ENCODE measurements around the gene CDKN2D.

CDKN2D gene

DNA sequence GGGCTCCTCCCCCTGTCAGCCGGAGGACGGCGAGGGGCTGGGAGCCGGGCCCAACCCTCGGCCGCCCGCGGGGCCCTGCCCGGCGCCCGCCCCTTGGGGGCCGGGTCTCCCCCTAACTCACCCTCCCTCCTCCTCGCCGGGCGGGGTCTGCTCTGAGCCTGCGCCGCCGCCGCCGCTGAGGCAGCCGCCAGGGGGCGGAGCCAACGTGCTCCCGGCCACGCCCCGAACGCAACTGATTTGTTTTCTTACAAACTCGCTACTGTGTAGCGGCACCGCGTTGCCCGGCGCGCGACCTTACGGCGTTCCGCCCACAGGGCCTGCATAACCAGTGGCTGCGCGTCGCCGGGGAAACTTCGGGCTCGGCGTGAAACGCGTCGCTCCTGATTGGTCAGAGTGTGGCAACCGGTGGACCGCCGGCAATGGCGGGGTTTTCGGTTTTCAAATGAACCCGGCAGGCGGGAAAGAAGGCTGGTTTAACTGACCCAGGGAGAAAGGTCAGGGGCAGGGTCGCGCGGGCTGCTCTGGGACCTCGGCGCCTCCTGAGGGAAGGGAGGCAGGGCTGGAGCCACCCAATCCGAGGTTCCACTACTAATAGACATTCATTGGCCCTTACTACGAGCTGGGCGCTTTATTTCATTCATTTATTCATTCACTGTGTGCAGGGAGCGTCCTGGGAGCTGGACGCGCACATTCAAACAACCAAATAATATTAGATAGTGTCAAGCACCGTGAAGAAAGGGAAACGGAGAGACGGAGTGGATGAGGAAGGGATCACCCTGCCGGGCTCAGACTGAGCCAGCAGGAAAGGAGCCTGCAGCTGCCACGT, at the start of gene CDKN2D:
CDKN2D (minus strand) TSS at position 154 of the 826 bp plus-strand sequence. CDS start 326 bp downstream, outside the sequence.
- peak; percentile 100 for DNase-seq (ENCODE audit: low read depth in 2 of 2)

DNA sequence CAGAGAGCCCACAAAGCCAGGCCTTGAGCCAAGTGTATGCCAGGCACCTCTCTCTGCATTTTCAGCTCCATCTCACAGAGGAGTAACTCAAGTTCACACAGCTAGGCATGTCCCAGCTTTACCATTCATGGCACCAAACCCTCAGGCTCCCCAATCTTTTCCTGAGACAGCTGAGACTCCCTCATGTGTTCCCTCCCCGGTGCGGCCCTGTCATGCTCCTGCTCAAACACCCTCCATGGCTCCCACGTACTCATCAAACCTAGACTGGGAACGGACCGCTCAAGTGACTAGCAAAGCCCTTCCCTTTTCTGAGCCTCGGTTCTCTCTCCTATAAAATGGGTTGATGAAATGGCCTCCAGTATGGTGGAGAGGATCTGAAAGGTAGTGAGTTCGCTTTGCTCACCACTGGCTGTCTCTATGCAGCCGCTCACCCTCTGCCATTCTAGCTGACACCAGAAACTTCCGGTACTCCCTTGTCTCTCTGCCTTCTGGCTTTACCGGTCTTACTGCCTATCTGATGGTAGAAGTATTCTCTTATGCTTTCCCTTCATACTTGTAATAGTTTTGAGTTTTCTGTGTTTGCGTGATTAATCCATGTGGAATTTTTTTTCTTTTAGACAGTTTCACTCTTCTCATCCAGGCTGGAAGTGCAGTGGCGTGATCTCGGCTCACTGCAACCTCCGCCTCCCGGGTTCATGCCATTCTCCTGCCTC, 48.8 kb upstream of the CDKN2D start:
- no peak for DNase-seq (ENCODE audit: low read depth in 2 of 2)

DNA sequence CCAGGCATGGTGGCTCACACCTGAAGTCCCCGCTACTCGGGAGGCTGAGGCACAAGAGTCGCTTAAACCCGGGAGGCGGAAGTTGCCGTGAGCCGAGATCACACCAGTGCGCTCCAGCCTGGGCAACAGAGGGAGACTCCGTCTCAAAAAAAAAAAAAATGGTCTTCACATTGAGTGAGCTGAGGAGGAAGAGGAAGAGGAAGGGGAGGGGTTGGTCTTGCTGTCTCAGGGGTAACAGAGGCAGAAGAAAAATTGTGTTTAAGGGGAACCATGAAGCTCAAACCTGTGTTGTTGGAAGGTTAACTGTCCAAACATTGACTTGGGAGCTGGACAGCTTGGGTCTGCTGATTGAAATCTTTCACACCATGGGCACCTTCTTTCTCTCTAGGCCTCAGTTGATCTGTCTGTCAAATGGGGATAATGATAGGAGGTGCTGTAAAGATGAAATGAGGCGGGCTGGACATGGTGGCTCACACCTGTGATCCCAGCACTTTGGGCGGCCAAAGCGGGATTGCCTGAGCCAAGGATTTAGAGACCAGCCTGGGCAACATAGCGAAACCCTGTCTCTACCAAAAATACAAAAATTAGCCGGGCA, 46.7 kb upstream of the CDKN2D start:
- DNase-seq (ENCODE audit: low read depth in 2 of 2), result no peak

DNA sequence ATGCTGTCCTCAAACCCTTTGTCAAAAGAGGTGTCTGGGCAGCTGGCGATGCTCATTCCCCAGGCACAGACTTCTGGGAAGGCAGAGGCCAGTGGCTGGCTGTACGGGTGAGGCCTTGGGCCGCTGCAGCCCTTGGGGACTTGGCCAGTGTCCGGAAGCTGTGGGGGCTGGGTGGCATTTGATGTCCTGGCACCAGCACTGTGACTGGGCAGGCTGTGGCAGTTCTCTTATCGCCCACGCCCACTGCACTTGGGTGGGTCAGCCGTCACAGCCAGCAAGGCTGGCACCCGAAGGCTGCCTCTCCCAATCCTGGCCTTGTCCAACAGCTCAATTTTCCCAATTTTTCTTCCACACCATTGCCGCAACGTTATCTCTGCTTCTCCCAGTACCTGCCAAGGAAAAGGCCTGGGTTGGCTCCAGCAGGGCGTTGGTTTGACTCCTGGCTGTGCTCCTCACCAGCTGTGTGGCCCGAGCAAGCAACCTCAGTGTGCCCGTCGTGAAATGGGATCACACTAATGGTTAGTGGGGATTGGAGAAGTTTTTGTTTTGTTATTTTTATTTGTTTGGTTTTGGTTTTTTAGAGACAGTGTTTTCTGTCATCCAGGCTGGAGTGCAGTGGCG, 43.8 kb upstream of the CDKN2D start:
- DNase-seq (ENCODE audit: low read depth in 2 of 2), result no peak

DNA sequence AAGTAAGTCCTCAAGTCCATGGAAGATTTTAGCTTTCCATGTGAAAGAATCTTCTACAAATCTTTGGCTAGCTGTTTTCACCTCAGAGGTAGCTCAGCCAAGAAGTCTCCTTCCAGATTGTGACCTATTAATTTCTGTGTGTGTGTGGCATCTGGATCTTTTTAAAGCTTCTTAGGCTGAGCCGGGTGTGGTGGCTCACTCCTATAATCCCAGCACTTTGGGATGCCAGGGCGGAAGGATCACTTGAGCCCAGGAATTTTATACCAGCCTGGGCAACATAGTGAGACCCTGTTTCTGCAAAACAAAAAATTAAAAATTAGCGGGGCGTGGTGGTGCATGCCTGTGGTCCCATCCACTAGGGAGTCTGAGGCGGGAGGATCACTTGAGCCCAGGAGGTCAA, 43.1 kb upstream of the CDKN2D start:
- no peak for DNase-seq (ENCODE audit: low read depth in 2 of 2)

DNA sequence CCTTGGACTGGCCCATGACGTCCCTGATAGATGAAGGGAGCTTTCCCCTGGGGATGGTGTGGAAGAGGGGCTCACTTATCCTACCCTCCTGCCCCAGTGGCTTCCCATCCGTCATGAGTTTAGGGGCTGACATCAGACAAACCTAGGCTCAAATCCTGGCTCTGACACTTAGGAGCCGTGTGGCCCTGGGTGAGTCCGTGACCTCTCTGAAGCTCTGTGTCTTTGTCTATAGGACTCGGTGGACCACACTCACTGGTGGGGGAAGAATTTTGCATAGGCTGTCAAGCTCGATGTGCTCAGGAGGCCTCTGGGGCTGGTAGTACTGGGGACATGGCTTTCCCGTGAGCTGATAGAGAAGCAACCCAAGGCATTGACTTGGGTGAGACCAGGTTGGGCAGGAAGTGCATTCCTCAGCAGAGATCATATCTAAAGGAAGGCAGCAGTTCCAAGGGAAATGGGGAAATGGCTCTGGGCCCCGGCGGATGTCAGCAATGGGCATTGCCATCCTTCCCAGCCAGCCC, 35.7 kb upstream of the CDKN2D start:
- no peak for DNase-seq (ENCODE audit: low read depth in 2 of 2)

DNA sequence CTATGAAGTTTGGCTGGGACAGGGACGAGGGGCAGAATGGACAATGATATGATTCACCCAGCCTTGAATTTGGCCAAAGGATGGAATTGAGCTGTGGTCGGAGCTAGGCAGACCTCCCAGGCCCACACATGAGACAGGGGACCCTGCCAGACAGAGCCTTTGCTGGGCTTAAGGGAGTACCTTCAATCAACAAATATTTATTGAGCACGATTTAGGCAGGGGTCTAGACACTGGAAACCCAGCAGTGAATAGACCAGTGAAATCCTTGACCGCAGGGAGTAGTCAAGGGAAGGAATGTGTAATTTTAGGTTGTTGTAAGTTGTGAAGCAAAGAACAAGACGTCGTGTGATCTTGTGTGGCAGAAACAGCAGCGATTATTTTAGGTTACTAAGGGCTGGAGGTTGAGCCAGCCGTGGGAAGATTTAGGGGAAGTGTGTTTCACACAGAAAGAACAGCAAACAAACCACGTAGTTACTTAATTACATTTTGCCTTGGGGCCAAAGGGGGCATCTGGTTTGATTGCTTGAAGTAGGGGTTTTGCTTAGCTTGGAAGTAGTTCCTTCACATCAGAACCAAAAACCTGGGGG, 35.2 kb upstream of the CDKN2D start:
- DNase-seq (ENCODE audit: low read depth in 2 of 2), result no peak

DNA sequence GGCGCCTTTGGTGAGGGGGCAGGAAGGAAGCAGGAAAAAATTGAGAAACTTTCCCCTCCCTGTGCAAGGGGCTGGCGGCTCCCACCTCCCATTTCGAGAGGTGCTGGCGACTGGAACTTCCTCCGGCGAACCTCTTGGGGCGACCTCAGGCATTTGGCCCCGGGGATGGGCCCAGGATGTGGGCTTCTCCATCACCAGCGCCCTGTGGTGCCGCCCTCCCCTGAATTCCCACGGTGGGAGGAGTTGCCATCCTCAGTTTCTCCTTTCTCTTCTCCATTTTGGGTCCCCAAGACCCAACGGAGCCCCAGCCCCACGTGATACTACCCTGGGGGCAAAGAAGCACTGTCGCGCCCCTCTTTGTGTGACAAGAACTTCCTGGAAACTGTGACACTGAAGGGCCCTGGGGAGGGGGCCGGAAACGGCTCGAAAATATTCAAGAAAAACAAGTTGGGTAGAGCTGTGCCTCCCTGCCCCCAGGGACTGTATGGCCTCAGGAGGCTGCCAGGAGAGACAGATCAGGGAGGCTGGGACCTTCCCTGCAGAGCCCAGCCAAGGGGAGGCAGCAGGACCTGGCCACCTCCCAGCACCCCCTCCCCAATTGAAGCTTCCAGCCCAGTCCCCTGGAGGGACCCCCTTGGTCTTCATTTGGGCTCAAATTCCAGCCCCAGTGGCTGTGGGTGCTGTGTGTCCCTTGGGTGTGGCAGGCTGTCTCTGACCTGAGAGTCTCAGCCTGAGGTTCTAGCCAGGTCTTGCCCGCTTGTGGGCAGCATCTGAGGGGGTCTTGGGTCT, 34.5 kb upstream of the CDKN2D start:
- peak; percentile 56 to 57 for DNase-seq (ENCODE audit: low read depth in 2 of 2)

DNA sequence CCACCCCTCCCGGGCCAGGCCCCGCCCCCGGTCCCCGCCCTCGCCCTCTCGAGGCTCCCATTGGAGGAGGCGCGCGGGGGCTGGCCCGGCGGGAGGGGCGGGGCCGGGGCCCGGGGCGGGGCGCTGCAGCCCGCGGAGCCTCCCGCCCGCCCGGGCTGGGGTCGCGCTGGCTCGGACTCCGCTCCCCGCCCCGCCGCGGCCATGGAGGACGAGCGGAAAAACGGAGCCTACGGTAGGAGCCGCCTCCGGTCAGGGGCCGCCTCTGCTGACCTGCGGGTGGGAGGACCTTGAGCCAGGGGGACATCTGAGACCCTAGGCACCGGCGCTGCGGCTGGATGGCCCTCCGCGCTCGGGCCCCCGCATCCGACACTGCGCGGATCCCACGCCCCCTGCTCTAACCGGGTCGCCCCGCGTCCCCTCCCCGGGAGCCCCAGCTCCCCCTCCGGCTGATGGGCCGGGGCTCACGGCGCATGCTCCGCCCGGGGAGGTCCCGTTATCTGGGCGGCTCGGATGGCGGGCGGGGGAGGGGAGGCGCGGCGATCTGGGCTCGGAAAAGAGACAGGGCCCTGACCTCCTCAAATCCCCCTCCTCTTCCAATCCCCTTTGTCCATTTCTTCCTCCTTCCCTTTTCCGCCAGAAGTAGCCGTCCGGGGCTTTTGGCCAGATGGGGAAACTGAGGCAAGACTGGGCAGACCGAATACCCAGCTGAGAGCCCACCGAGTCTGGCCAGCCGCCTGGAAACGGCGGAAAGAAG, 33.7 kb upstream of the CDKN2D start:
- peak; percentile 87 to 89 for DNase-seq (ENCODE audit: low read depth in 2 of 2)

DNA sequence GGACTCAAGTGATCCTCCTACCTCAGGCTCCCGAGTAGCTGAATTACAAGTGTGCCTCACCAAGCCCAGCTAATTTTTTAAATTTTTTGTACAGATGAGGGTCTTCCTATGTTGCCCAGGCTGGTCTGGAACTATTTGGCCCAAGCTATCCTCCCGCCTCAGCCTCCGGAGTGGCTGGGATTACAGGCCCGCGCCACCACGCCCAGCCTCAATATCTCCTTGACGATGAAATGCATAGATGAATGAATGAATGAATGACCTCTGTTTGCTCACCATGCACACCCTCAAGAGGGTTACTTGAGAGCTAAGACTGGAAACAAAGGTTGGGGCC, 33.2 kb upstream of the CDKN2D start:
- DNase-seq (ENCODE audit: low read depth in 2 of 2), result no peak

DNA sequence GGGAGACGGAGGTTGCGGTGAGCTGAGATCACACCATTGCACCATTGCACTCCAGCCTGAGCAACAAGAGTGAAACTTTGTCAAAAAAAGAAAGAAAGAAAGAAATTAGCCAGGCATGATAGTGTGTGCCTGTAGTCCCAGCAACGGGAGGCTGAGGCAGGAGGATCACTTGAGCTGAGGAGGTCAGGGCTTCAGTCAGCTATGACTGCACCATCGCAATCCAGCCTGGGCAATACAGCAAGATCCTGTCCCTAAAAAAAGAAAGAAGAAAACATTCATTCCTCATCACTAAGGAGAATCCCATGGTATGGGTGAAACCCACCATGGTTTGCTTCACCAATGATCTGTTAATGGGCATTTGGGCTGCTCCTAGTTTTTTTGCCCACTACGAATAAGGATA, 31.4 kb upstream of the CDKN2D start:
- DNase-seq (ENCODE audit: low read depth in 2 of 2), result no peak

DNA sequence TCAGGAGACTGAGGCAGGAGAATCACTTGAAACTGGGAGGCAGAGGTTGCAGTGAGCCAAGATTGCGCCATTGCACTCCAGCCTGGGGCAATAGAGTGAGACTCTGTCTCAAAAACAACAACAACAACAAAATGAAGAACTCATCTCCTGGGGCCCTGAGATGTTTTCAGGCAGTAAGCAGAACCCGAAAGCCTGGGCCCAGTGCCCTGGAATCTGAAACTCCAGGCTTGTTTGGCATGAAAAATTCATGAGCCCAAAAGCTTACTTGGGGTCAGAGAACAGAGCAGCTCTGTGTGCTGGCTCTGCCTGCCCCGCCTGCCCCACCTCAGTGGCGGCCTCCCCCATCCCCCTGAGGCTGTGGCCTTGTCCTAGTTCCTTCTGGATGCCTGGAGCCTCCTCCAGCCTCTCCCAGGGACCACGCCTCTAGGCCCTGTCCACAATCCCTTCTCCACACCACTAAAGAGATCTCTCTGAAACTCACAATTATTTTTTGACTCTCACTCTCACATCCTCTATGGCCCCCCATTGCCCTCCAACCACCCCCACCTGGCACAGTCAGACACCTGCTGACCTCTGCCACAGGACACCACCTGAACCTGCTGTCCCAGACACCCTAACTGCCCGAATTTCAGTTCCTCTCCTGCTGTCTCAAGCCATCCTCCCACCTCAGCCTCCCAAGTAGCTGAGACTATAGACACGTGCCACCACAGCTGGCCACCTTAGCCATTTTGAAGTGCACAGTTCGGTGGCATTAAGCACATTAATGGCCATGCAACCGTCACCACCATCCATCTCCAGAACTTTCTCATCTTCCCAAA, 25.2 kb upstream of the CDKN2D start:
- DNase-seq (ENCODE audit: low read depth in 2 of 2), result no peak

DNA sequence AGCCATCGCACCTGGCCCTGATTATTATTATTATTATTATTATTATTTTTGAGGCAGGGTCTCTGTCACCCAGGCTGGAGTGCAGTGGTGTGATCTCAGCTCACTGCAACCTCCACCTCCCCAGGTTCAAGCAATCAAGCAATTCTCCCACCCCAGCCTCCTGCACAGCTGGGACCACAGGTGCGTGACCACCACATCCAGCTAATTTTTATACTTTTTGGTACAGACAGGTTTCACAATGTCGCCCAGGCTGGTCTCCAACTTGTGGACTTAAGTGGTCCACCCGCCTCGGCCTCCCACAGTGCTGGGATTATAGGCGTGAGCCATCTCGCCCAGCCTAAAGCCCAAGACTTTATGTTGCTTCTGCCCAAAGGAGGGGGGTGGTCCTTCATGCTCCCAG, 24.4 kb upstream of the CDKN2D start:
- no peak for DNase-seq (ENCODE audit: low read depth in 2 of 2)

DNA sequence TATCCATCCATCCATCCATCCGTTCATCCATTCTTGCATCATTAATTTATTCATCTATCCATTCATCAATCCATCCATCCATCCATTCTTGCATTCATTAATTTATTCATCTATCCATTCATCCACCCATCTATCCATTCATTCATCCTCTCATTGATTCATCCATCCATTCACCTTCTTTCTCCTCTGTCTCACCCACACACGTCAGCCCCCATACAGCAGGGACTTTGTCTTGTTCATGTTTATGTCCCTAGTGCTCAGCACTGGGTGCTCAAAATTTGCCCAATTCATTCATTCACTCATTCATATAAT, 19.0 kb upstream of the CDKN2D start:
- no peak for DNase-seq (ENCODE audit: low read depth in 2 of 2)

DNA sequence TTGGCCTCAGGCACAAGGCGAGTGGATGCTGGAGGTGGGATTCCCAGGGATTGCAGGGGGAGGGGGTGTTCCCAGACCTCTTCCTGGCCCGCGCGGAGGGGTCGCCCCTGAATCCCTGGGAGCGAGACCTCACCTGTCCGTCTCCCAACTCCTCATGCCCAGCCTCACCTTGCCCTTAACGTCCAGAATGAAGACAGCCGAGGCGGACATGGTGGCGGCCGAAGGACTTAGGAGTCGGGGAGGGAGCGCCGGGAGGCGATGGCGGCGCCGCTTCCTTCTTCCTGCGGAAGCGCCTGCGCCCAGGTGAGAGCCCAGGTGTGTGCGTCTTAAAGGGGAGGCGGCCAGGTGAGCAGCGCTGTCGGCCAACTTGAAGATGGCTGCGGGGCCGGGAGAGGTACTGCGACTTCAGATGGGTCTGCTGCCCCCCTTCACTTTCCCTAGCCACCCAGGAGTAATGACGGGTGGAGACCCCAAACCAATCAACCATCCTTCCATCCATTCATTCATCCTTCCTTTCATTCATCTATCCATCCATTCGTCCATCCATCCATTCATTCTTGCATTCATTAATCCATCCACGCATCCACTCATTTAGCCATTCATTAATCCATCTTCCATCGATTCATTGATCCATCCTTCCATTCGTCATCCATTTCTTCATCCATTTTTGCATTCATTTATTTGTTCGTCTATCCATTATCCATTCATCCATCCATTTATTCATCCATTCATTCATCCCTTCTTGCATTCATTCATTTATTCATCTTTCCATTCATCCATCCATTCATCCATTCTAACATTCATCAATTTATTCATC, 18.5 kb upstream of the CDKN2D start, which contains the start of gene AP1M2:
AP1M2 (minus strand) TSS at position 291 of the 817 bp plus-strand sequence; CDS start at position 210, 81 bp downstream.
- DNase-seq (ENCODE audit: low read depth in 2 of 2), result no peak

DNA sequence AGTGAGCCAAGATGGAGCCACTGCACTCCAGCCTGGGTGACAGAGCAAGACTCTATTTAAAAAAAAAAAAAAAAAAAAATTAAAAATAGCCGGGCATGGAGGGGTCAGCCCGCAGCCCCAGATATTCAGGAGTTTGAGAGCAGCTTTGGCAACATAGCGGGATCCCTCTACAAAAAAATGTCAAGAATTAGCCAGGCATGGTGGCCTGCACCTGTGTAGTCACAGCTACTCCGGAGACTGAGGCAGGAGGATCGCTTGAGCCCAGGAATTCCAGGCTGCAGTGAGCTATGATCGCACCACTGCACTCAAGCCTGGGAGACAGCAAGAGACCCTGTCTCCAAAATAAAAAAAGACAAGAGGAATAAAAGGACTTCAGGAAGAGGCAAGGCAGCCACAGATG, 17.6 kb upstream of the CDKN2D start:
- no peak for DNase-seq (ENCODE audit: low read depth in 2 of 2)

DNA sequence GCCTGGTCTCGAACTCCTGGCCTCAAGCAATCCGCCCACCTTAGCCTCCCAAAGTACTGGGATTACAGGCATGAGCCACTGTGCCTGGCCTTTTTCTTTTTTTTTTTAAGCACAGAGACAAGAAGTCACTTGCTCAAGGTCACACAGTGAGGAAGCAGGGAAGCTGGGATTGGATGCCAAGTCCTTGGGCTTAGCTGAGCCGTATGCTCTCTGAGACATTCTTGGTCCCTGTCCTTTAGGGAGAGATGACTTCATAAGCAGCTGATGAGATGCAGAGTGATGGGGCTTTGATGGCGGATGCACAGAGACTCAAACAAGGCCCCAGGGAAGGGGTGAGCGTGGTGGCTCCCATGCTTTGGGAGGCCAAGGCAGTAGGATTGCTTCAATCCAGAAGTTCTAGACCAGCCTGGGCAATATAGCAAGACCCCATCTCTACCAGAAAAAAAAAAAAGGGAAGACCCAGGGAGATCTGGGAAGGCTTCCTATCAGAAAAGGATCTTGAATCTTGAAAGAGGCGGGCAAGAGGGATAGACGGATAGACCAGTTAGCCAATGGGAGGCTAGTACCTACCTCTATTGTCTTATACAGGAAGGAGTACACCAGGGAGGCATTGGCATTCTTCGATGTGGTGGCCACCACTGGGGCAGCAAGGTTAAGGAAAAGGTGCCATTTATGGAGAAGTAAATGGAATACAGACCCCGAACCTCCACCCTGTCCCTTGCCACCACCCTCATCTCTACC, 14.4 kb upstream of the CDKN2D start:
- no peak for DNase-seq (ENCODE audit: low read depth in 2 of 2)

DNA sequence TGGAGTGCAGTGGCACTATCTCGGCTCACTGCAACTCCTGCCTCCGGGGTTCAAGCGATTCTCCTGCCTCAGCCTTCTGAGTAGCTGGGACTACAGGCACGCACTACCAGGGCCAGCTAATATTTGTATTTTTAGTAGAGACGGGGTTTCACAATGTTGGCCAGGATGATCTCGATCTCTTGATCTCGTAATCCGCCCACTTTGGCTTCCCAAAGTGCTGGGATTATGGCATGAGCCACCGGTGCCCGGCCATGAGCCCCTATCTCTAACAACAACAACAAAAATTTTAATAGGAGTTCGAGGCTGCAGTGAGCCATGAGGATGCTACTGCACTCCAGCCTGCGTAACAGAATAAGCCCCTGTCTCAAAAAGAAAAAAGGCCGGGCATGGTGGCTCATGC, 13.3 kb upstream of the CDKN2D start:
- no peak for DNase-seq (ENCODE audit: low read depth in 2 of 2)

Measured in stimulated activated CD8-positive, alpha-beta memory T cell treated with anti-CD3 and anti-CD28 coated beads, Interleukin-2, amount 100 ng/mL, for 48 hours (primary cell).